IMR-90 (cell line): ENCODE measurements around the gene TTC39B. TPM values are rescaled to one million over a fixed set of nuclear protein-coding genes. Genes with fewer than 3 reads are reported as not detected.

Experiments used
- ATAC-seq: fragments of 200-7000 bp; cut with Tn5 transposase; 2 replicates; pipeline ENCODE4 v1.9.1; 2020; ENCODE audit warnings: low read depth, mild to moderate bottlenecking, moderate library complexity
- BruUV-seq: library from RNA; stranded (reverse); fragments of 400-500 nt; replicated peaks from 2 replicates; lab custom pipeline; 2021; lab: Mats Ljungman, UMichigan
- CTCF ChIA-PET: fragments of 300-600 bp; formaldehyde crosslinking; extraction: SDS; loops from one replicate; lab custom pipeline; 2021; ENCODE audit warnings: antibody characterized with exemption; lab: Yijun Ruan, JAX
- POLR2A ChIA-PET: fragments of 300-600 bp; sonication (Branson Sonifier 250); formaldehyde crosslinking; loops from one replicate; lab custom pipeline; 2022; ENCODE audit warnings: antibody characterized with exemption; ENCODE audit not compliant: unreplicated experiment; lab: Charles Lee
- DNase-seq: peaks from one replicate; pipeline ENCODE4 v3.0.0; 2013
- H2AFZ ChIP-seq: replicated peaks from 2 replicates; pipeline ENCODE3; 2013; ENCODE audit warnings: low read length, mild to moderate bottlenecking; ENCODE audit not compliant: poor library complexity
- H2AK5ac ChIP-seq: 2 replicates; pipeline ENCODE4 v1.6.1; 2013; ENCODE audit warnings: low read depth, low read length, inconsistent platforms
- H2AK9ac ChIP-seq: replicated peaks from 2 replicates; pipeline ENCODE3; 2013; ENCODE audit warnings: mild to moderate bottlenecking, low read depth, low read length, moderate library complexity; ENCODE audit not compliant: poor library complexity
- H2BK120ac ChIP-seq: 2 replicates; pipeline ENCODE4 v1.6.1; 2013; ENCODE audit warnings: low read depth, low read length, inconsistent platforms
- H2BK15ac ChIP-seq: 3 replicates; pipeline ENCODE4 v1.6.1; 2013; ENCODE audit warnings: low read depth, low read length, inconsistent platforms
- H2BK20ac ChIP-seq: 2 replicates; pipeline ENCODE4 v1.6.1; 2013; ENCODE audit warnings: low read depth, mild to moderate bottlenecking, inconsistent platforms, low read length, moderate library complexity
- H2BK5ac ChIP-seq: 2 replicates; pipeline ENCODE4 v1.6.1; 2013; ENCODE audit warnings: mild to moderate bottlenecking, low read depth, low read length, inconsistent platforms; ENCODE audit not compliant: poor library complexity, severe bottlenecking
- H3K14ac ChIP-seq: replicated peaks from 2 replicates; pipeline ENCODE4 v1.6.1; 2013; ENCODE audit warnings: low read depth, low read length, inconsistent platforms
- H3K18ac ChIP-seq: 2 replicates; pipeline ENCODE4 v1.6.1; 2013; ENCODE audit warnings: low read depth, low read length, control low read depth
- H3K23ac ChIP-seq: 2 replicates; pipeline ENCODE4 v1.6.1; 2013; ENCODE audit warnings: low read depth, low read length, inconsistent platforms
- H3K27ac ChIP-seq: 2 replicates; pipeline ENCODE4 v1.5.1; 2013; ENCODE audit warnings: mild to moderate bottlenecking, control low read depth, low read length; ENCODE audit not compliant: insufficient read depth
- H3K27me3 ChIP-seq: 2 replicates; pipeline ENCODE4 v1.6.1; 2013; ENCODE audit warnings: low read length; ENCODE audit not compliant: control insufficient read depth, insufficient read depth
- H3K36me3 ChIP-seq: 2 replicates; pipeline ENCODE4 v1.6.1; 2013; ENCODE audit warnings: low read length, mixed read lengths; ENCODE audit not compliant: control insufficient read depth, insufficient read depth
- H3K4ac ChIP-seq: 2 replicates; pipeline ENCODE4 v1.6.1; 2013; ENCODE audit warnings: low read depth, low read length, inconsistent platforms
- H3K4me1 ChIP-seq: 2 replicates; pipeline ENCODE4 v1.6.1; 2013; ENCODE audit warnings: low read length, mixed read lengths; ENCODE audit not compliant: control insufficient read depth, insufficient read depth
- H3K4me2 ChIP-seq: 2 replicates; pipeline ENCODE4 v1.6.1; 2013; ENCODE audit warnings: low read depth, mild to moderate bottlenecking, control low read depth, low read length, moderate library complexity
- H3K4me3 ChIP-seq: 2 replicates; pipeline ENCODE4 v1.5.1; 2013; ENCODE audit warnings: low read depth, mild to moderate bottlenecking, control low read depth, low read length, moderate library complexity; ENCODE audit not compliant: insufficient read depth
- H3K56ac ChIP-seq: 2 replicates; pipeline ENCODE4 v1.6.1; 2013; ENCODE audit warnings: low read length, inconsistent platforms; ENCODE audit not compliant: insufficient read depth; ENCODE audit errors: extremely low read depth
- H3K79me1 ChIP-seq, 2 experiments: 2 replicates each; pipeline ENCODE4 v1.6.1; 2013; ENCODE audit warnings: low read length in 2 of 2, inconsistent platforms in 1 of 2, low read depth in 1 of 2
- H3K9ac ChIP-seq: 2 replicates; pipeline ENCODE4 v1.6.1; 2013; ENCODE audit warnings: low read depth, low read length, control low read depth
- H3K9me1 ChIP-seq: 2 replicates; pipeline ENCODE4 v1.6.1; 2013; ENCODE audit warnings: low read length, inconsistent platforms; ENCODE audit not compliant: insufficient read depth
- H3K9me3 ChIP-seq: 2 replicates; pipeline ENCODE4 v1.6.1; 2013; ENCODE audit warnings: low read length; ENCODE audit not compliant: control insufficient read depth, insufficient read depth
- H4K20me1 ChIP-seq: 2 replicates; pipeline ENCODE4 v1.6.1; 2013; ENCODE audit warnings: low read length, inconsistent platforms; ENCODE audit not compliant: insufficient read depth
- H4K5ac ChIP-seq: 2 replicates; pipeline ENCODE4 v1.6.1; 2013; ENCODE audit warnings: mild to moderate bottlenecking, low read depth, low read length, control low read depth
- H4K8ac ChIP-seq, 2 experiments: 2 replicates each; pipeline ENCODE4 v1.6.1; 2013; ENCODE audit warnings: low read depth in 2 of 2, low read length in 2 of 2, control low read depth in 1 of 2, inconsistent platforms in 1 of 2
- H4K91ac ChIP-seq: 2 replicates; pipeline ENCODE4 v1.6.1; 2013; ENCODE audit warnings: low read depth, low read length, inconsistent platforms; ENCODE audit not compliant: insufficient read depth
- BHLHE40 ChIP-seq: fragments of 150-350 bp; IDR thresholded peaks from 2 replicates; pipeline ENCODE4 v1.6.1; 2016; ENCODE audit warnings: mild to moderate bottlenecking, low read depth, low read length
- CHD1 ChIP-seq: IDR thresholded peaks from 2 replicates; pipeline ENCODE4 v1.6.1; 2012; ENCODE audit warnings: low read depth, low read length, improper control_type of control experiment
- CTCF ChIP-seq: conservative IDR thresholded peaks from 2 replicates; pipeline ENCODE4 v1.5.1; 2012; ENCODE audit warnings: mild to moderate bottlenecking, low read depth, low read length, improper control_type of control experiment
- ELK1 ChIP-seq: fragments of 150-350 bp; IDR thresholded peaks from 2 replicates; pipeline ENCODE4 v1.6.1; 2016; ENCODE audit warnings: low read depth, mild to moderate bottlenecking, low read length, moderate library complexity, borderline replicate concordance
- FOS ChIP-seq: fragments of 150-350 bp; IDR thresholded peaks from 2 replicates; pipeline ENCODE4 v1.6.1; 2016; ENCODE audit warnings: low read depth, low read length
- MAFK ChIP-seq: IDR thresholded peaks from 2 replicates; pipeline ENCODE4 v1.6.1; 2012; ENCODE audit warnings: low read depth, low read length, improper control_type of control experiment
- MAZ ChIP-seq: IDR thresholded peaks from 2 replicates; pipeline ENCODE4 v1.6.1; 2012; ENCODE audit warnings: low read depth, mild to moderate bottlenecking, low read length, improper control_type of control experiment, moderate library complexity, borderline replicate concordance
- MXI1 ChIP-seq: IDR thresholded peaks from 2 replicates; pipeline ENCODE4 v1.6.1; 2012; ENCODE audit warnings: low read depth, mild to moderate bottlenecking, low read length, moderate library complexity, borderline replicate concordance
- POLR2A ChIP-seq: IDR thresholded peaks from 2 replicates; pipeline ENCODE4 v1.6.1; 2012; ENCODE audit warnings: mild to moderate bottlenecking, low read depth, low read length
- RAD21 ChIP-seq: IDR thresholded peaks from 2 replicates; pipeline ENCODE4 v1.6.1; 2012; ENCODE audit warnings: low read length, improper control_type of control experiment
- RCOR1 ChIP-seq: IDR thresholded peaks from 2 replicates; pipeline ENCODE4 v1.6.1; 2012; ENCODE audit warnings: mild to moderate bottlenecking, low read length, improper control_type of control experiment; ENCODE audit not compliant: insufficient replicate concordance
- SMC3 ChIP-seq: fragments of 150-350 bp; IDR thresholded peaks from 2 replicates; pipeline ENCODE4 v1.6.1; 2016; ENCODE audit warnings: low read depth, mild to moderate bottlenecking, antibody characterized with exemption, low read length, moderate library complexity
- USF2 ChIP-seq: fragments of 150-350 bp; IDR thresholded peaks from 2 replicates; pipeline ENCODE4 v1.6.1; 2017; ENCODE audit warnings: mild to moderate bottlenecking, antibody characterized with exemption, low read length, low read depth
- WGBS, 2 experiments: methylation state at CpG; one replicate each; pipeline versions ENCODE4 v1.1.5 to v1.1.7; 2013; ENCODE audit warnings: missing lambda C conversion rate in 2 of 2; ENCODE audit not compliant: insufficient read length in 1 of 2; ENCODE audit errors: extremely low coverage in 2 of 2; 5-methylcytosine and 5-hydroxymethylcytosine counted together
- dilution Hi-C: fragments of 300-500 bp; cut with HindIII; formaldehyde crosslinking; loops from one replicate; pipeline ENCODE4 v1.14.3; 2018; ENCODE audit warnings: low sequenced_read_pairs; ENCODE audit not compliant: unreplicated experiment
- in situ Hi-C: fragments of 300-500 bp; cut with MboI; formaldehyde crosslinking; loops from 3 replicates; pipeline ENCODE4 v1.14.3; 2019; ENCODE audit warnings: low sequenced_read_pairs, inconsistent platforms, mixed read lengths
- intact Hi-C: fragments of 100-400 bp; cut with micrococcal nuclease; formaldehyde crosslinking; loops from 2 replicates; pipeline ENCODE4 v1.10.0; 2022
- polyA plus RNA-seq, 3 experiments: library from polyadenylated mRNA; depleted of rRNA; stranded (reverse); fragments of >200 nt; gene quantifications; 2 replicates each; pipeline ENCODE4 v1.2.3, GENCODE V29; 2012; ENCODE audit warnings: low replicate concordance in 1 of 3
- total RNA-seq: library from RNA; depleted of rRNA; stranded (reverse); fragments of >200 nt; gene quantifications from 2 replicates; pipeline ENCODE4 v1.2.3, GENCODE V29; 2012

The TTC39B gene
- total and polyA plus RNA-seq, 2 of the 4 experiments (the other 2 are of a cell fraction) = 2.5 to 12.2 TPM

- no peak for TF ChIP-seq USF2
- no peak for TF ChIP-seq POLR2A
- TF ChIP-seq MXI1 = no peak
These were observed 48.7 kb upstream of the TTC39B start (continued) for GRCh38 chr9:15355669-15356068.

GRCh38 chr9:15354713-15355112 lies 47.7 kb upstream of the TTC39B start:
- dilution Hi-C loops (no loop called here), in situ Hi-C loops (no loop called here), intact Hi-C loops (no loop called here)
- H3K27me3 ChIP-seq = no peaks in the 10 kb centered on the region
- H3K9me1 ChIP-seq = no peaks in the 10 kb centered on the region
- H2BK120ac ChIP-seq = no peak overlapping the region
- no peak overlapping the region for H3K23ac ChIP-seq
- no peak overlapping the region for H2BK20ac ChIP-seq
- no peak overlapping the region for H2BK5ac ChIP-seq
- H3K4ac ChIP-seq = no peak overlapping the region
- H3K18ac ChIP-seq = no peak overlapping the region
- ATAC-seq = no peak
- no peaks in the 10 kb centered on the region for H3K4me1 ChIP-seq
- H3K4me3 ChIP-seq = no peak overlapping the region
- no peak overlapping the region for H4K5ac ChIP-seq
- H3K27ac ChIP-seq = no peak overlapping the region
- H4K20me1 ChIP-seq = no peaks in the 10 kb centered on the region
- CTCF ChIA-PET = no interaction called here
- no peak overlapping the region for H4K8ac ChIP-seq
- no peak overlapping the region for H2BK15ac ChIP-seq
- no peak overlapping the region for H3K4me2 ChIP-seq
- H2AFZ ChIP-seq = no peak overlapping the region
- H2AK9ac ChIP-seq = no peak overlapping the region
- H3K56ac ChIP-seq = no peak overlapping the region
- H3K9ac ChIP-seq = no peak overlapping the region
- no peaks in the 10 kb centered on the region for H3K36me3 ChIP-seq
- H3K79me1 ChIP-seq = no peaks in the 10 kb centered on the region
- no peak overlapping the region for H4K91ac ChIP-seq
- H2AK5ac ChIP-seq = no peak overlapping the region
- no peaks in the 10 kb centered on the region for H3K9me3 ChIP-seq
- no peak for DNase-seq
- POLR2A ChIA-PET = interaction anchor here (0.6 kb wide), 1 partner anchor 16 kb away, joined by 3 read pairs; no protein-coding TSS in a partner anchor
- WGBS, 2 experiments = 20% methylated on average over 1 of the region's 3 CpGs; no CpG with 5 or more reads in 1 of the 2 experiments
- no peak overlapping the region for H3K14ac ChIP-seq
- BruUV-seq = no TSS peak
- TF ChIP-seq BHLHE40 (no peak), FOS (no peak), USF2 (no peak), MAFK (no peak), ELK1 (no peak), POLR2A (no peak), RAD21 (no peak), MAZ (no peak), CTCF (no peak), CHD1 (no peak), SMC3 (no peak), RCOR1 (no peak)
